LoVo (cell line): Measurements from ENCODE around the gene TSACC.
"Not testable (repeated sequence)": the region's sequence is repeated elsewhere in the genome, so short reads cannot be mapped to it uniquely, and the experiment has no call there.

Experiments
- DNase-seq: peaks from one replicate; pipeline ENCODE4 v3.0.0-alpha.2; 2016; ENCODE audit warnings: low spot score

The TSACC gene

GRCh38 chr1:156346636-156347035 lies 8.3 kb downstream of the TSACC start:
- no peak for DNase-seq

GRCh38 chr1:156347331-156347730 lies 9.0 kb downstream of the TSACC start:
- no peak for DNase-seq

GRCh38 chr1:156352481-156352880 lies 14.2 kb downstream of the TSACC start:
- not testable (repeated sequence) for DNase-seq

GRCh38 chr1:156356262-156356874 lies 18.0 kb downstream of the TSACC start:
- no peak for DNase-seq

- DNase-seq, result peak; percentile 82
Observed at GRCh38 chr1:156356875-156357534, 18.7 kb downstream of the TSACC start.

GRCh38 chr1:156357977-156358376 lies 19.7 kb downstream of the TSACC start:
- DNase-seq, result no peak

GRCh38 chr1:156358641-156359040 lies 20.3 kb downstream of the TSACC start:
- DNase-seq, result no peak

GRCh38 chr1:156359249-156359648 lies 20.9 kb downstream of the TSACC start:
- no peak for DNase-seq

- no peak for DNase-seq
Observed at GRCh38 chr1:156359973-156360372, 21.6 kb downstream of the TSACC start.

- DNase-seq, result no peak
Observed at GRCh38 chr1:156360534-156360933, 22.2 kb downstream of the TSACC start.

GRCh38 chr1:156365754-156366153 lies 27.4 kb downstream of the TSACC start:
- DNase-seq, result no peak

- DNase-seq, result no peak
Observed at GRCh38 chr1:156366378-156367166, 28.2 kb downstream of the TSACC start.

GRCh38 chr1:156367383-156368156 lies 29.2 kb downstream of the TSACC start:
- DNase-seq, result no peak

- DNase-seq, result no peak
Observed at GRCh38 chr1:156368157-156368658, 29.9 kb downstream of the TSACC start.

- DNase-seq, result peak; percentile 61
Observed at GRCh38 chr1:156368889-156369684, 30.8 kb downstream of the TSACC start, which contains the start of gene RHBG. TSS of gene RHBG (plus strand) at chr1:156369211. CDS start at chr1:156369250, 39 bp downstream.

GRCh38 chr1:156369685-156370286 lies 31.5 kb downstream of the TSACC start:
- not testable (repeated sequence) for DNase-seq

- DNase-seq, result no peak
Observed at GRCh38 chr1:156371553-156372264, 33.4 kb downstream of the TSACC start.

GRCh38 chr1:156372265-156372586 lies 33.9 kb downstream of the TSACC start:
- DNase-seq, result no peak

- no peak for DNase-seq
Observed at GRCh38 chr1:156372876-156373275, 34.5 kb downstream of the TSACC start.

- no peak for DNase-seq
Observed at GRCh38 chr1:156373546-156373945, 35.2 kb downstream of the TSACC start.
